K562 (cell line): ENCODE data around the gene GPR176. TPM values are rescaled to one million over a fixed set of nuclear protein-coding genes. Genes with fewer than 3 reads are reported as not detected.
A peak's percentile ranks its signal among the peaks of the same experiment; 100 is the strongest.

ENCODE experiments used
- GTF2A2 ChIP-seq: IDR thresholded peaks from 2 replicates; pipeline ENCODE4 v1.6.1; 2016; ENCODE audit warnings: mild to moderate bottlenecking, missing genetic modification characterization, missing compliant biosample characterization
- JUND ChIP-seq, 2 experiments: IDR thresholded peaks; 2 replicates in 1 of 2; 3 replicates in 1 of 2; pipeline ENCODE4 v1.6.1; 2011; ENCODE audit warnings: borderline replicate concordance in 2 of 2, low read depth in 2 of 2, low read length in 2 of 2, improper control_type of control experiment in 1 of 2, missing biosample characterization in 1 of 2, missing genetic modification characterization in 1 of 2, missing genetic modification reagents in 1 of 2
- MAFF ChIP-seq: IDR thresholded peaks from 2 replicates; pipeline ENCODE4 v1.6.1; 2012; ENCODE audit warnings: low read length, improper control_type of control experiment
- NEUROD1 ChIP-seq: fragments of 150-350 bp; IDR thresholded peaks from 2 replicates; pipeline ENCODE4 v1.6.1; 2014; ENCODE audit warnings: borderline replicate concordance, low read length, low read depth; ENCODE audit not compliant: partially characterized antibody
- NR4A1 ChIP-seq, 2 experiments: fragments of 250-450 bp in 1 of 2; fragments of 450-650 bp in 1 of 2; sonication (Bioruptor Pico) in 1 of 2; IDR thresholded peaks; 2 replicates each; pipeline versions ENCODE4 v1.4.0 to v1.6.1; 2016 to 2020; ENCODE audit warnings: mild to moderate bottlenecking in 2 of 2, missing compliant biosample characterization in 1 of 2, missing genetic modification characterization in 1 of 2, moderate library complexity in 1 of 2
- SRF ChIP-seq, 2 experiments: fragments of 250-450, 450-650 bp in 1 of 2; sonication (Bioruptor Pico) in 1 of 2; sonication (generic) in 1 of 2; formaldehyde crosslinking; IDR thresholded peaks; 2 replicates each; pipeline versions ENCODE4 v1.5.0 to v1.5.1; 2020 to 2022; ENCODE audit warnings: mild to moderate bottlenecking in 1 of 2, missing genetic modification reagents in 1 of 2
- TAF1 ChIP-seq: IDR thresholded peaks from 2 replicates; pipeline ENCODE4 v1.6.1; 2011; ENCODE audit warnings: mild to moderate bottlenecking, low read length, moderate library complexity; ENCODE audit not compliant: insufficient read depth, control insufficient read depth, severe bottlenecking; ENCODE audit errors: extremely low read depth
- TBP ChIP-seq: optimal IDR thresholded peaks from 2 replicates; pipeline ENCODE3; 2011; ENCODE audit warnings: low read depth, low read length, improper control_type of control experiment
- THRAP3 ChIP-seq: fragments of 450-650 bp; IDR thresholded peaks from 2 replicates; pipeline ENCODE4 v1.6.1; 2016; ENCODE audit warnings: mild to moderate bottlenecking, inconsistent platforms, borderline replicate concordance
- TSC22D4 ChIP-seq: fragments of 450-650 bp; IDR thresholded peaks from 2 replicates; pipeline ENCODE4 v1.6.1; 2016; ENCODE audit warnings: missing genetic modification characterization, missing biosample characterization, control low read depth
- U2AF2 ChIP-seq: fragments of 200-400 bp; formaldehyde crosslinking; optimal IDR thresholded peaks from 2 replicates; pipeline ENCODE3; 2017; ENCODE audit warnings: low read depth, mild to moderate bottlenecking, low read length
- ZBTB26 ChIP-seq: fragments of 450-650 bp; formaldehyde crosslinking; IDR thresholded peaks from 2 replicates; pipeline ENCODE4 v1.4.0; 2022; ENCODE audit warnings: missing genetic modification characterization
- ZNF146 ChIP-seq: IDR thresholded peaks from one replicate; pipeline ENCODE4 v1.6.1; 2018; ENCODE audit warnings: missing compliant biosample characterization; ENCODE audit not compliant: unreplicated experiment
- polyA plus RNA-seq, 8 experiments: library from polyadenylated mRNA; depleted of rRNA in 4 of 8; stranded (reverse) in 5 of 8; unstranded in 3 of 8; fragments of >200 nt; fragmentation: Nextera tagmentation in 2 of 8; fragmentation: Illumina TruSeq in 1 of 8; extraction: Ambion mirVana in 2 of 8; extraction: Trizol in 1 of 8; gene quantifications; 2 replicates each; pipeline versions ENCODE4 v1.2.1 to v1.2.3, GENCODE V29; 2011 to 2014; ENCODE audit warnings: inconsistent platforms in 1 of 8, missing spikeins in 1 of 8
- total RNA-seq, 7 experiments: library from RNA; depleted of rRNA in 6 of 7; stranded (reverse); fragments of >200 nt in 6 of 7; fragmentation: Illumina TruSeq in 2 of 7; extraction: Trizol in 2 of 7; gene quantifications; 2 replicates each; pipeline versions ENCODE4 v1.2.1 to v1.2.3, GENCODE V29; 2011 to 2021; ENCODE audit warnings: low replicate concordance in 1 of 7
- TF ChIP-seq, protein P1 (sequence below), 3 experiments: IDR thresholded peaks in 2 of 3; conservative IDR thresholded peaks in 1 of 3; 2 replicates each; pipeline ENCODE4 v1.5.1; 2011 to 2012; ENCODE audit warnings: low read length in 3 of 3, mild to moderate bottlenecking in 3 of 3, control low read depth in 2 of 3, improper control_type of control experiment in 1 of 3, inconsistent platforms in 1 of 3, low read depth in 1 of 3, mixed read lengths in 1 of 3, moderate library complexity in 1 of 3; ENCODE audit not compliant: insufficient read depth in 2 of 3

GPR176 gene
- total and polyA plus RNA-seq, 9 of the 15 experiments (the other 6 are each of a cell fraction or from before 2014, with no cell fraction given) = 0.03 to 1.2 (median 0.76) TPM

GRCh38 chr15:39920510-39921273, 626 bp upstream of the GPR176 start (continued):
- TF ChIP-seq, protein P1, sequence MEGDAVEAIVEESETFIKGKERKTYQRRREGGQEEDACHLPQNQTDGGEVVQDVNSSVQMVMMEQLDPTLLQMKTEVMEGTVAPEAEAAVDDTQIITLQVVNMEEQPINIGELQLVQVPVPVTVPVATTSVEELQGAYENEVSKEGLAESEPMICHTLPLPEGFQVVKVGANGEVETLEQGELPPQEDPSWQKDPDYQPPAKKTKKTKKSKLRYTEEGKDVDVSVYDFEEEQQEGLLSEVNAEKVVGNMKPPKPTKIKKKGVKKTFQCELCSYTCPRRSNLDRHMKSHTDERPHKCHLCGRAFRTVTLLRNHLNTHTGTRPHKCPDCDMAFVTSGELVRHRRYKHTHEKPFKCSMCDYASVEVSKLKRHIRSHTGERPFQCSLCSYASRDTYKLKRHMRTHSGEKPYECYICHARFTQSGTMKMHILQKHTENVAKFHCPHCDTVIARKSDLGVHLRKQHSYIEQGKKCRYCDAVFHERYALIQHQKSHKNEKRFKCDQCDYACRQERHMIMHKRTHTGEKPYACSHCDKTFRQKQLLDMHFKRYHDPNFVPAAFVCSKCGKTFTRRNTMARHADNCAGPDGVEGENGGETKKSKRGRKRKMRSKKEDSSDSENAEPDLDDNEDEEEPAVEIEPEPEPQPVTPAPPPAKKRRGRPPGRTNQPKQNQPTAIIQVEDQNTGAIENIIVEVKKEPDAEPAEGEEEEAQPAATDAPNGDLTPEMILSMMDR (IDR thresholded peaks at IDR 0.05 in 2 of 3, conservative IDR thresholded peaks at IDR 0.05 in 1 of 3; ENCODE audit: insufficient read depth in 2 of 3, low read depth in 1 of 3, low read length in 3 of 3) = peak in 1 of 3 experiments; percentile 3; a peak in 1 of 6 replicates
- no peak for TF ChIP-seq NEUROD1
- TF ChIP-seq U2AF2 = no peak
- no peak for TF ChIP-seq MAFF
- TF ChIP-seq ZBTB26 (CRISPR knock-in tag) = no peak
- no peak for TF ChIP-seq THRAP3
- TF ChIP-seq TAF1 = peak; percentile 28
- TF ChIP-seq NR4A1 (CRISPR knock-in tag; IDR thresholded peaks at IDR 0.05) = no peak
- peak; percentile 80; the same call in 1 of the 2 replicates for TF ChIP-seq NR4A1 (tag; IDR thresholded peaks at IDR 0.05)
- TF ChIP-seq TBP = peak; percentile 70
- no peak for TF ChIP-seq ZNF146 (CRISPR knock-in tag)
- TF ChIP-seq GTF2A2 (tag) = no peak
- no peak for TF ChIP-seq SRF (CRISPR knock-in tag; IDR thresholded peaks at IDR 0.05)
- no peak for TF ChIP-seq TSC22D4
- 0 out of 2 replicates have a peak, but pooled peaks have one; percentile 9 for TF ChIP-seq JUND (IDR thresholded peaks at IDR 0.05; ENCODE audit: borderline replicate concordance, low read depth, low read length)
- TF ChIP-seq JUND (tag; IDR thresholded peaks at IDR 0.05; ENCODE audit: borderline replicate concordance, low read depth, low read length) = no peak; the same call in 2 of the 3 replicates
